ENCODE data around the gene WSB1. TPM values are rescaled to one million over a fixed set of nuclear protein-coding genes. Genes with fewer than 3 reads are reported as not detected.
A peak's percentile ranks its signal among the peaks of the same experiment; 100 is the strongest.

WSB1 gene
- total and polyA plus RNA-seq, 2 of the 8 experiments (the other 6 are each of a cell fraction or from before 2014, with no cell fraction given), result 113 to 140 TPM

DNA sequence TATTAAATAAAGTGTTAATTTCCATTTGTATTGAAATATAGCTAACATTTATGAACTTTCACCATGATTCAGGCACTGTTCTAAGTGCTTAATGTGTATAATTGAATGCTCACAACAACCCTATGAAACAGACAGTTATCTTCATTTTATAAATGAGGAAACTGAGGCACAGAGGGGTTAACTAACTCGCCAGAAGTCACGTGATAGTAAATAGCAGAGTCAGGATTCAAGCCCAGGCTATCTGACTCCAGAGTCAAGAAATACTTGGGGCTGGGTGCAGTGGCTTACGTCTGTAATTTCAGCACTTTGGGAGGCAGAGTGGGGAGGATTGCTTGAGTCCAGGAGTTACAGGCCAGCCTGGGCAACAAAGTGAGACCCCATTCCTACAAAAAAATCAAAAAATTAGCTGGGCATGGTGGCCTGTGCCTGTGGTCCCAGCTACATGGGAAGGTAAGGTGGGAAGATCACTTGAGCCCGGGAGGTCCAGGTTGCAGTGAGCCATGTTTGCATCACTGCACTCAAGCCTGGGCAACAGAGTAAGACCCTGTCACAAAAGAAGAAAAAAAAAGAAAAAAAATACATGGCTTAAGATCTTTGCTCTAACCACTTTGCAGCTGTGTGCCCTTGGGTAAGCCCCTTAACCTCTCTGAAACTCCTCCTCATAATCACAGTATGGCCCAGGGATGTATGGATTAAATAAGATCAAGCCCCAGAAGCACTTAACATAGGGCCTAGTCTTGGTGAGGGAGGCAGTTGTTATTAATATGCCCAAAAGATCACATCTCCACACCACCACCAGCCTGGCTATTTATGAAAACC is 29.0 kb downstream of the WSB1 start:
- FAIRE-seq (no peak), DNase-seq (ENCODE audit: low read depth in 1 of 2, low spot score in 2 of 2) (peak in 1 of 2 experiments; percentile 33)
- Histone ChIP-seq H2BK120ac (replicated peaks; ENCODE audit: low read depth, low read length) (no peak overlapping the region), H3K18ac (ENCODE audit: extremely low read depth, low read length) (no peak overlapping the region), H3K23me2 (ENCODE audit: low read depth, low read length) (no peaks in the 10 kb centered on the region), H4K5ac (ENCODE audit: insufficient read length, low read depth, low read length) (no peak overlapping the region), H3K23ac (ENCODE audit: insufficient read length) (no peak overlapping the region), H4K91ac (replicated peaks; ENCODE audit: insufficient read length, low read length) (no peak overlapping the region), H2BK15ac (ENCODE audit: low read length) (no peak overlapping the region), H3K79me2 (ENCODE audit: control insufficient read depth in 1 of 2, insufficient read depth in 2 of 2, low read length in 2 of 2) (no peaks in the 10 kb centered on the region), H3K9me3 (ENCODE audit: insufficient read depth in 2 of 2, low read depth in 1 of 2, low read length in 1 of 2) (no peaks in the 10 kb centered on the region), H3K4me1 (replicated peaks in 1 of 4; ENCODE audit: control insufficient read depth in 3 of 4, insufficient read depth in 4 of 4, low read length in 3 of 4) (peaks cover 0 to 1% (median 0%) of the 10 kb centered on the region in 4 experiments; a peak in 1 of 7 replicates), H3K56ac (replicated peaks; ENCODE audit: insufficient read length, low read depth, low read length) (no peak overlapping the region), H3K36me3 (ENCODE audit: control insufficient read depth in 2 of 4, insufficient read depth in 4 of 4, low read length in 3 of 4) (peaks cover 0 to 7% (median 0%) of the 10 kb centered on the region in 4 experiments; a peak in 2 of 8 replicates), H3K9ac (replicated peaks in 1 of 4; ENCODE audit: extremely low read depth in 1 of 4, low read depth in 3 of 4, low read length in 3 of 4) (no peak overlapping the region), H3K4me2 (ENCODE audit: insufficient read depth in 1 of 2, low read depth in 2 of 2, low read length in 2 of 2) (no peak overlapping the region), H3K27me3 (replicated peaks in 1 of 4; ENCODE audit: control insufficient read depth in 3 of 4, extremely low read depth in 1 of 4, insufficient read depth in 3 of 4, low read length in 3 of 4) (no peaks in the 10 kb centered on the region), H2BK20ac (ENCODE audit: low read length) (no peak overlapping the region), H2AK5ac (ENCODE audit: low read depth, low read length) (no peak overlapping the region), H2BK12ac (ENCODE audit: low read depth, low read length) (no peak overlapping the region), H3K4me3 (ENCODE audit: extremely low read depth in 1 of 4, insufficient read depth in 2 of 4, low read depth in 3 of 4, low read length in 4 of 4) (no peak overlapping the region), H4K20me1 (replicated peaks in 1 of 2; ENCODE audit: control insufficient read depth in 1 of 2, insufficient read depth in 2 of 2, low read length in 2 of 2) (no peaks in the 10 kb centered on the region), H4K8ac (ENCODE audit: extremely low read depth, insufficient read depth, low read length) (no peak overlapping the region), H3K4ac (replicated peaks; ENCODE audit: insufficient read length, low read depth, low read length) (no peak overlapping the region), H3K27ac (ENCODE audit: low read depth, low read length) (no peak overlapping the region), H2AFZ (ENCODE audit: low read length) (no peak overlapping the region), H2BK5ac (ENCODE audit: low read depth, low read length) (no peak overlapping the region), H3K14ac (ENCODE audit: insufficient read length) (no peak overlapping the region), H3K79me1 (ENCODE audit: low read depth, low read length) (no peaks in the 10 kb centered on the region)
- POLR2A ChIA-PET (ENCODE audit: partially characterized antibody), result interaction anchor here (0.6 to 2.3 kb wide), 5 partner anchors 17 to 31 kb away, joined by 3 to 8 read pairs (median 4); partner anchors contain the start of gene WSB1
- TF ChIP-seq, protein P1, sequence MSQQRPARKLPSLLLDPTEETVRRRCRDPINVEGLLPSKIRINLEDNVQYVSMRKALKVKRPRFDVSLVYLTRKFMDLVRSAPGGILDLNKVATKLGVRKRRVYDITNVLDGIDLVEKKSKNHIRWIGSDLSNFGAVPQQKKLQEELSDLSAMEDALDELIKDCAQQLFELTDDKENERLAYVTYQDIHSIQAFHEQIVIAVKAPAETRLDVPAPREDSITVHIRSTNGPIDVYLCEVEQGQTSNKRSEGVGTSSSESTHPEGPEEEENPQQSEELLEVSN (IDR thresholded peaks at IDR 0.05), result no peak
- TF ChIP-seq SAP30 (IDR thresholded peaks at IDR 0.05; ENCODE audit: insufficient read depth, insufficient replicate concordance, low read length) (no peak), KDM1A (IDR thresholded peaks at IDR 0.05; ENCODE audit: borderline replicate concordance, low read length) (peak; percentile 42; the same call in 1 of the 2 replicates)
- WGBS, 2 experiments (ENCODE audit: extremely low coverage in 1 of 2, insufficient coverage in 1 of 2, insufficient read length in 1 of 2, insufficient replicate concordance in 2 of 2, low coverage in 1 of 2, low lambda C conversion rate in 2 of 2, missing lambda C conversion rate in 1 of 2), result 85% methylated on average over 4 of the region's 4 CpGs; no CpG with 5 or more reads in 1 of the 2 experiments
- CTCF ChIA-PET (ENCODE audit: partially characterized antibody), result interaction anchor here (0.8 to 1.3 kb wide), 4 partner anchors 9 to 86 kb away, joined by 3 to 4 read pairs (median 4); no protein-coding TSS in a partner anchor

Data from H1 (cell line).